ENCODE results near the gene EFCAB11.
"Not testable (repeated sequence)": the region's sequence is repeated elsewhere in the genome, so short reads cannot be mapped to it uniquely, and the experiment has no call there.

The EFCAB11 gene

GRCh38 chr14:89911010-89911919 is 43.3 kb downstream of the EFCAB11 start:
- DNase-seq (ENCODE audit: low spot score), result peak; percentile 84

GRCh38 chr14:89910691-89911009 is 43.9 kb downstream of the EFCAB11 start:
- no peak for DNase-seq (ENCODE audit: low spot score)

- DNase-seq (ENCODE audit: low spot score), result no peak
Measured at GRCh38 chr14:89909586-89909985, 44.9 kb downstream of the EFCAB11 start.

- DNase-seq (ENCODE audit: low spot score), result no peak
Measured at GRCh38 chr14:89908712-89909450, 45.6 kb downstream of the EFCAB11 start.

GRCh38 chr14:89907655-89908054 is 46.9 kb downstream of the EFCAB11 start:
- no peak for DNase-seq (ENCODE audit: low spot score)

- DNase-seq (ENCODE audit: low spot score), result no peak
Measured at GRCh38 chr14:89906000-89906399, 48.5 kb downstream of the EFCAB11 start.

GRCh38 chr14:89903340-89903952 is 51.1 kb downstream of the EFCAB11 start:
- no peak for DNase-seq (ENCODE audit: low spot score)

- no peak for DNase-seq (ENCODE audit: low spot score)
Measured at GRCh38 chr14:89902881-89903280, 51.6 kb downstream of the EFCAB11 start.

GRCh38 chr14:89900802-89901201 is 53.7 kb downstream of the EFCAB11 start:
- no peak for DNase-seq (ENCODE audit: low spot score)

- DNase-seq (ENCODE audit: low spot score), result no peak
Measured at GRCh38 chr14:89899917-89900663, 54.4 kb downstream of the EFCAB11 start.

GRCh38 chr14:89899291-89899690 is 55.2 kb downstream of the EFCAB11 start:
- DNase-seq (ENCODE audit: low spot score), result no peak

GRCh38 chr14:89893388-89893787 is 61.1 kb downstream of the EFCAB11 start:
- DNase-seq (ENCODE audit: low spot score), result not testable (repeated sequence)

GRCh38 chr14:89892953-89893352 is 61.6 kb downstream of the EFCAB11 start:
- DNase-seq (ENCODE audit: low spot score), result no peak

- DNase-seq (ENCODE audit: low spot score), result not testable (repeated sequence)
Measured at GRCh38 chr14:89891721-89892120, 62.8 kb downstream of the EFCAB11 start.

- no peak for DNase-seq (ENCODE audit: low spot score)
Measured at GRCh38 chr14:89891055-89891454, 63.5 kb downstream of the EFCAB11 start.

- no peak for DNase-seq (ENCODE audit: low spot score)
Measured at GRCh38 chr14:89890589-89890988, 63.9 kb downstream of the EFCAB11 start.

GRCh38 chr14:89889626-89890025 is 64.9 kb downstream of the EFCAB11 start:
- DNase-seq (ENCODE audit: low spot score), result no peak

- no peak for DNase-seq (ENCODE audit: low spot score)
Measured at GRCh38 chr14:89884761-89885160, 69.8 kb downstream of the EFCAB11 start.

GRCh38 chr14:89881839-89882238 is 72.7 kb downstream of the EFCAB11 start:
- no peak for DNase-seq (ENCODE audit: low spot score)

- not testable (repeated sequence) for DNase-seq (ENCODE audit: low spot score)
Measured at GRCh38 chr14:89874091-89874490, 80.4 kb downstream of the EFCAB11 start.

GRCh38 chr14:89870316-89870715 is 84.2 kb downstream of the EFCAB11 start:
- no peak for DNase-seq (ENCODE audit: low spot score)

- no peak for DNase-seq (ENCODE audit: low spot score)
Measured at GRCh38 chr14:89869606-89870005, 84.9 kb downstream of the EFCAB11 start.
